H1 (cell line): ENCODE measurements around the gene DEXI. TPM values are rescaled to one million over a fixed set of nuclear protein-coding genes. Genes with fewer than 3 reads are reported as not detected.

Source experiments
- CTCF ChIA-PET: fragments of 300-600 bp; sonication (Branson Sonifier 250); formaldehyde crosslinking; loops from one replicate; lab custom pipeline; 2021; ENCODE audit not compliant: partially characterized antibody; lab: Charles Lee
- POLR2A ChIA-PET: fragments of 300-600 bp; sonication (Branson Sonifier 250); formaldehyde crosslinking; loops from one replicate; lab custom pipeline; 2021; ENCODE audit warnings: inconsistent platforms; ENCODE audit not compliant: partially characterized antibody; lab: Charles Lee
- DNase-seq, 2 experiments: peaks; one replicate each; pipeline versions ENCODE4 v3.0.0 to v3.0.0-alpha.2; 2010 to 2022; ENCODE audit warnings: low spot score in 2 of 2, low read depth in 1 of 2, mixed read lengths in 1 of 2
- FAIRE-seq: peaks from 2 replicates; lab custom pipeline; 2011; peaks lifted over from hg19 to GRCh38; lab: Jason Lieb, UNC
- H2AFZ ChIP-seq: 2 replicates; pipeline ENCODE4 v1.8.1; 2012; ENCODE audit warnings: low read length, inconsistent platforms
- H2AK5ac ChIP-seq: 2 replicates; pipeline ENCODE4 v1.6.1; 2013; ENCODE audit warnings: low read depth, low read length
- H2BK120ac ChIP-seq: replicated peaks from 2 replicates; pipeline ENCODE3; 2013; ENCODE audit warnings: low read depth, low read length, inconsistent platforms
- H2BK12ac ChIP-seq: 2 replicates; pipeline ENCODE4 v1.6.1; 2013; ENCODE audit warnings: low read depth, low read length
- H2BK15ac ChIP-seq: 2 replicates; pipeline ENCODE4 v1.6.1; 2013; ENCODE audit warnings: low read length
- H2BK20ac ChIP-seq: 2 replicates; pipeline ENCODE4 v1.6.1; 2013; ENCODE audit warnings: low read length
- H2BK5ac ChIP-seq: 2 replicates; pipeline ENCODE4 v1.6.1; 2013; ENCODE audit warnings: low read depth, low read length
- H3K14ac ChIP-seq: 2 replicates; pipeline ENCODE4 v1.6.1; 2013; ENCODE audit warnings: inconsistent platforms; ENCODE audit not compliant: insufficient read length
- H3K18ac ChIP-seq: 2 replicates; pipeline ENCODE4 v1.6.1; 2013; ENCODE audit warnings: low read length; ENCODE audit errors: extremely low read depth
- H3K23ac ChIP-seq: 2 replicates; pipeline ENCODE4 v1.6.1; 2013; ENCODE audit warnings: inconsistent platforms; ENCODE audit not compliant: insufficient read length
- H3K23me2 ChIP-seq: 2 replicates; pipeline ENCODE4 v1.6.1; 2013; ENCODE audit warnings: low read depth, low read length
- H3K27ac ChIP-seq: 2 replicates; pipeline ENCODE4 v1.6.1; 2011; ENCODE audit warnings: low read depth, low read length, inconsistent platforms
- H3K27me3 ChIP-seq, 4 experiments: replicated peaks in 1 of 4; 1 replicate in 1 of 4; 2 replicates in 3 of 4; pipeline versions ENCODE4 v1.6.1 to v1.8.1; 2011 to 2013; ENCODE audit warnings: low read length in 3 of 4, mild to moderate bottlenecking in 3 of 4, inconsistent platforms in 2 of 4, mixed read lengths in 2 of 4, moderate library complexity in 1 of 4; ENCODE audit not compliant: control insufficient read depth in 3 of 4, insufficient read depth in 3 of 4; ENCODE audit errors: extremely low read depth in 1 of 4
- H3K36me3 ChIP-seq, 4 experiments: 2 replicates each; pipeline versions ENCODE4 v1.6.1 to v1.8.1; 2011 to 2013; ENCODE audit warnings: mild to moderate bottlenecking in 4 of 4, low read length in 3 of 4, moderate library complexity in 2 of 4, control low read depth in 1 of 4, inconsistent platforms in 1 of 4; ENCODE audit not compliant: insufficient read depth in 4 of 4, control insufficient read depth in 2 of 4
- H3K4ac ChIP-seq: replicated peaks from 2 replicates; pipeline ENCODE3; 2013; ENCODE audit warnings: low read length, low read depth, mixed read lengths, inconsistent platforms; ENCODE audit not compliant: insufficient read length
- H3K4me1 ChIP-seq, 4 experiments: replicated peaks in 1 of 4; 1 replicate in 1 of 4; 2 replicates in 3 of 4; pipeline versions ENCODE4 v1.6.1 to v1.8.1; 2011 to 2013; ENCODE audit warnings: low read length in 3 of 4, inconsistent platforms in 2 of 4, mixed read lengths in 1 of 4; ENCODE audit not compliant: insufficient read depth in 4 of 4, control insufficient read depth in 3 of 4
- H3K4me2 ChIP-seq, 2 experiments: 2 replicates each; pipeline versions ENCODE4 v1.6.1 to v1.8.1; 2011 to 2013; ENCODE audit warnings: low read depth in 2 of 2, low read length in 2 of 2, control low read depth in 1 of 2, inconsistent platforms in 1 of 2, mild to moderate bottlenecking in 1 of 2; ENCODE audit not compliant: insufficient read depth in 1 of 2
- H3K4me3 ChIP-seq, 4 experiments: fragments of 200-600, 300-600 bp in 1 of 4; sonication (generic), shearing (Covaris generic), sonication (Bioruptor Twin) in 1 of 4; 2 replicates each; pipeline versions ENCODE4 v1.5.1 to v1.8.1; 2011 to 2016; ENCODE audit warnings: low read length in 4 of 4, low read depth in 3 of 4, control low read depth in 2 of 4, inconsistent platforms in 2 of 4, mild to moderate bottlenecking in 2 of 4, mixed read lengths in 1 of 4, moderate library complexity in 1 of 4; ENCODE audit not compliant: insufficient read depth in 2 of 4; ENCODE audit errors: extremely low read depth in 1 of 4
- H3K56ac ChIP-seq: replicated peaks from 2 replicates; pipeline ENCODE3; 2013; ENCODE audit warnings: low read depth, mild to moderate bottlenecking, mixed read lengths, low read length, inconsistent platforms; ENCODE audit not compliant: insufficient read length
- H3K79me1 ChIP-seq: 2 replicates; pipeline ENCODE4 v1.6.1; 2013; ENCODE audit warnings: low read depth, low read length, control low read depth
- H3K79me2 ChIP-seq, 2 experiments: 2 replicates each; pipeline versions ENCODE4 v1.6.1 to v1.8.1; 2012 to 2013; ENCODE audit warnings: low read length in 2 of 2, mild to moderate bottlenecking in 2 of 2, inconsistent platforms in 1 of 2; ENCODE audit not compliant: insufficient read depth in 2 of 2, control insufficient read depth in 1 of 2
- H3K9ac ChIP-seq, 4 experiments: replicated peaks in 1 of 4; 1 replicate in 1 of 4; 2 replicates in 3 of 4; pipeline versions ENCODE4 v1.6.1 to v1.8.1; 2011 to 2013; ENCODE audit warnings: low read depth in 3 of 4, low read length in 3 of 4, control low read depth in 2 of 4, mild to moderate bottlenecking in 2 of 4, moderate library complexity in 2 of 4, inconsistent platforms in 1 of 4; ENCODE audit errors: extremely low read depth in 1 of 4
- H3K9me3 ChIP-seq, 2 experiments: 2 replicates each; pipeline versions ENCODE4 v1.6.1 to v1.8.1; 2012 to 2013; ENCODE audit warnings: mild to moderate bottlenecking in 2 of 2, moderate library complexity in 2 of 2, control low read depth in 1 of 2, inconsistent platforms in 1 of 2, low read depth in 1 of 2, low read length in 1 of 2, mixed read lengths in 1 of 2; ENCODE audit not compliant: insufficient read depth in 2 of 2
- H4K20me1 ChIP-seq, 2 experiments: replicated peaks in 1 of 2; 2 replicates each; pipeline versions ENCODE3 to v1.8.1; 2011 to 2013; ENCODE audit warnings: inconsistent platforms in 2 of 2, low read length in 2 of 2, mild to moderate bottlenecking in 1 of 2; ENCODE audit not compliant: insufficient read depth in 2 of 2, control insufficient read depth in 1 of 2
- H4K5ac ChIP-seq: 2 replicates; pipeline ENCODE4 v1.6.1; 2013; ENCODE audit warnings: low read length, low read depth, mixed read lengths, inconsistent platforms; ENCODE audit not compliant: insufficient read length
- H4K8ac ChIP-seq: 2 replicates; pipeline ENCODE4 v1.8.0; 2013; ENCODE audit warnings: mild to moderate bottlenecking, moderate library complexity, low read length, inconsistent platforms; ENCODE audit not compliant: insufficient read depth; ENCODE audit errors: extremely low read depth
- H4K91ac ChIP-seq: replicated peaks from 2 replicates; pipeline ENCODE3; 2013; ENCODE audit warnings: low read length, mixed read lengths, inconsistent platforms; ENCODE audit not compliant: insufficient read length
- CHD1 ChIP-seq: IDR thresholded peaks from 2 replicates; pipeline ENCODE4 v1.6.1; 2012; ENCODE audit warnings: low read depth, low read length, improper control_type of control experiment
- KDM1A ChIP-seq: fragments of 200-600, 300-600 bp; sonication (generic); IDR thresholded peaks from 2 replicates; pipeline ENCODE4 v1.7.1; 2016; ENCODE audit warnings: mild to moderate bottlenecking, low read length, borderline replicate concordance
- MAFK ChIP-seq: IDR thresholded peaks from 2 replicates; pipeline ENCODE4 v1.6.1; 2012; ENCODE audit warnings: low read depth, mild to moderate bottlenecking, improper control_type of control experiment, low read length
- POLR2A ChIP-seq, 2 experiments: IDR thresholded peaks; 1 replicate in 1 of 2; 2 replicates in 1 of 2; pipeline ENCODE4 v1.6.1; 2011; ENCODE audit warnings: low read depth in 2 of 2, low read length in 2 of 2, mild to moderate bottlenecking in 2 of 2; ENCODE audit errors: control extremely low read depth in 1 of 2
- RNF2 ChIP-seq: fragments of 200-900, 300-1000 bp; sonication (generic); IDR thresholded peaks from 2 replicates; pipeline ENCODE4 v1.7.1; 2016; ENCODE audit warnings: borderline replicate concordance, low read depth, mild to moderate bottlenecking, antibody characterized with exemption, low read length; ENCODE audit not compliant: poor library complexity, severe bottlenecking; ENCODE audit errors: missing control alignments
- SAP30 ChIP-seq: fragments of 300-600 bp; sonication (generic); IDR thresholded peaks from 2 replicates; pipeline ENCODE4 v1.7.1; 2012; ENCODE audit warnings: low read length, moderate library complexity, mild to moderate bottlenecking, inconsistent platforms; ENCODE audit not compliant: insufficient read depth, insufficient replicate concordance
- SIX5 ChIP-seq: IDR thresholded peaks from 2 replicates; pipeline ENCODE4 v1.6.1; 2011; ENCODE audit warnings: mild to moderate bottlenecking, low read depth, low read length
- SP2 ChIP-seq: IDR thresholded peaks from 2 replicates; pipeline ENCODE4 v1.6.1; 2012; ENCODE audit warnings: mild to moderate bottlenecking, low read length, inconsistent platforms
- SUZ12 ChIP-seq: fragments of 200-600 bp; sonication (generic); IDR thresholded peaks from 2 replicates; pipeline ENCODE4 v1.6.1; 2012; ENCODE audit warnings: mild to moderate bottlenecking, inconsistent platforms, low read length, moderate library complexity, mixed read lengths
- ZNF274 ChIP-seq: IDR thresholded peaks from 2 replicates; pipeline ENCODE4 v1.7.0; 2012; ENCODE audit warnings: low read length, borderline replicate concordance; ENCODE audit errors: extremely low read depth
- WGBS, 2 experiments: shearing (Covaris generic) in 1 of 2; methylation state at CpG; one replicate each; pipeline versions ENCODE4 v1.1.6 to v1.1.7; 2013 to 2015; ENCODE audit warnings: low lambda C conversion rate in 2 of 2, mixed read lengths in 2 of 2, inconsistent platforms in 1 of 2, low coverage in 1 of 2, missing lambda C conversion rate in 1 of 2; ENCODE audit not compliant: insufficient replicate concordance in 2 of 2, insufficient coverage in 1 of 2, insufficient read length in 1 of 2; ENCODE audit errors: extremely low coverage in 1 of 2, missing lambda C conversion rate in 1 of 2; 5-methylcytosine and 5-hydroxymethylcytosine counted together
- polyA plus RNA-seq, 7 experiments: library from polyadenylated mRNA; depleted of rRNA in 3 of 7; stranded (reverse) in 5 of 7; unstranded in 2 of 7; fragments of >200 nt in 5 of 7; fragments of 200-250 nt in 2 of 7; gene quantifications; 1 replicate in 5 of 7; 2 replicates in 1 of 7; 4 replicates in 1 of 7; pipeline versions ENCODE4 v1.2.1 to v1.2.3, GENCODE V29; 2011 to 2013; ENCODE audit warnings: missing spikeins in 2 of 7, mixed read lengths in 2 of 7
- total RNA-seq: library from RNA; stranded (reverse); fragmentation: NEBNext Ultra II Directional; extraction: Animal tissue kit (Norgen Biotek cat#: 25700); gene quantifications from 2 replicates; pipeline ENCODE4 v1.2.1, GENCODE V29; 2021
- TF ChIP-seq, protein P1 (sequence below): IDR thresholded peaks from 2 replicates; pipeline ENCODE4 v1.6.1; 2012; ENCODE audit warnings: inconsistent platforms

DEXI gene
- total and polyA plus RNA-seq, 2 of the 8 experiments (the other 6 are each of a cell fraction or from before 2014, with no cell fraction given), result 39.5 to 47.3 TPM

- no peak for TF ChIP-seq SAP30
- no peak for TF ChIP-seq SUZ12
- TF ChIP-seq SIX5, result no peak
- TF ChIP-seq, protein P1, sequence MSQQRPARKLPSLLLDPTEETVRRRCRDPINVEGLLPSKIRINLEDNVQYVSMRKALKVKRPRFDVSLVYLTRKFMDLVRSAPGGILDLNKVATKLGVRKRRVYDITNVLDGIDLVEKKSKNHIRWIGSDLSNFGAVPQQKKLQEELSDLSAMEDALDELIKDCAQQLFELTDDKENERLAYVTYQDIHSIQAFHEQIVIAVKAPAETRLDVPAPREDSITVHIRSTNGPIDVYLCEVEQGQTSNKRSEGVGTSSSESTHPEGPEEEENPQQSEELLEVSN, result no peak
- no peak for TF ChIP-seq KDM1A
- TF ChIP-seq ZNF274, result no peak
- no peak for TF ChIP-seq MAFK
- TF ChIP-seq SP2, result no peak
- no peak for TF ChIP-seq RNF2
- no peak for TF ChIP-seq CHD1
- no peak for TF ChIP-seq POLR2A (IDR thresholded peaks at IDR 0.05; ENCODE audit: control extremely low read depth in 1 of 2, low read depth in 2 of 2, low read length in 2 of 2)
- Histone ChIP-seq H3K14ac (no peak overlapping the region), H4K91ac (no peak overlapping the region), H3K23me2 (no peaks in the 10 kb centered on the region), H3K27ac (no peak overlapping the region), H2BK15ac (no peak overlapping the region), H3K79me1 (no peaks in the 10 kb centered on the region), H3K4ac (no peak overlapping the region), H3K79me2 (no peaks in the 10 kb centered on the region), H4K5ac (no peak overlapping the region), H2BK120ac (no peak overlapping the region), H3K36me3 (no peaks in the 10 kb centered on the region; a peak in 1 of 8 replicates), H3K4me1 (no peaks in the 10 kb centered on the region), H2BK5ac (no peak overlapping the region), H3K9me3 (no peaks in the 10 kb centered on the region), H4K8ac (no peak overlapping the region), H3K4me3 (no peak overlapping the region), H3K4me2 (no peak overlapping the region), H4K20me1 (peaks cover 4 to 11% of the 10 kb centered on the region in 2 experiments), H3K23ac (no peak overlapping the region), H2AFZ (no peak overlapping the region), H3K27me3 (no peaks in the 10 kb centered on the region), H3K18ac (no peak overlapping the region), H3K9ac (no peak overlapping the region), H2AK5ac (no peak overlapping the region), H2BK20ac (no peak overlapping the region), H3K56ac (no peak overlapping the region), H2BK12ac (no peak overlapping the region)
- WGBS, 2 experiments, result 82% methylated on average over 6 of the region's 6 CpGs; no CpG with 5 or more reads in 1 of the 2 experiments
- ChIA-PET CTCF (interaction anchor here (0.7 to 1.9 kb wide), 16 partner anchors 7 to 367 kb away, joined by 3 to 8 read pairs (median 4); no protein-coding TSS in a partner anchor), POLR2A (no interaction called here)
- no peak for FAIRE-seq
- no peak for DNase-seq
Observed at GRCh38 chr16:10989559-10989958, 47.3 kb upstream of the DEXI start.
